WTC11 (cell line): Measurements from ENCODE around the gene MAST4. TPM values are rescaled to one million over a fixed set of nuclear protein-coding genes. Genes with fewer than 3 reads are reported as not detected.

Source experiments
- ATAC-seq: fragments of 200-7000 bp; cut with Tn5 transposase; 2 replicates; pipeline ENCODE4 v1.10.0; 2021; ENCODE audit warnings: mild to moderate bottlenecking, moderate library complexity
- CTCF ChIA-PET: fragments of 300-600 bp; sonication (Branson Sonifier 250); formaldehyde crosslinking; loops from one replicate; lab custom pipeline; 2021; ENCODE audit warnings: antibody characterized with exemption; lab: Charles Lee
- POLR2A ChIA-PET: fragments of 350-600 bp; sonication (Branson Sonifier 250); formaldehyde crosslinking; loops from one replicate; lab custom pipeline; 2021; ENCODE audit warnings: antibody characterized with exemption; lab: Charles Lee
- DNase-seq: peaks from one replicate; pipeline ENCODE4 v3.0.0; 2021; ENCODE audit warnings: low spot score
- H3K27ac Mint-ChIP-seq: 2 replicates; pipeline ENCODE4 v1.8.0; 2021; ENCODE audit warnings: mixed read lengths
- H3K27me3 Mint-ChIP-seq: 2 replicates; pipeline ENCODE4 v1.8.0; 2021; ENCODE audit warnings: low read depth, mild to moderate bottlenecking, moderate library complexity, mixed read lengths
- H3K36me3 Mint-ChIP-seq: 2 replicates; pipeline ENCODE4 v1.8.0; 2021; ENCODE audit warnings: mixed read lengths
- H3K4me1 Mint-ChIP-seq: 2 replicates; pipeline ENCODE4 v1.8.0; 2022; ENCODE audit warnings: mixed read lengths
- H3K4me3 Mint-ChIP-seq: 2 replicates; pipeline ENCODE4 v1.8.0; 2021; ENCODE audit warnings: mild to moderate bottlenecking, moderate library complexity, mixed read lengths
- H3K9me3 Mint-ChIP-seq: 2 replicates; pipeline ENCODE4 v1.8.0; 2021; ENCODE audit warnings: mixed read lengths
- ARID4B ChIP-seq: sonication (generic); formaldehyde crosslinking; IDR thresholded peaks from 2 replicates; pipeline ENCODE4 v1.8.0; 2023; ENCODE audit warnings: missing genetic modification reagents, mild to moderate bottlenecking, borderline replicate concordance
- ATF1 ChIP-seq: sonication (generic); formaldehyde crosslinking; IDR thresholded peaks from 2 replicates; pipeline ENCODE4 v1.8.1; 2023; ENCODE audit warnings: mild to moderate bottlenecking, moderate library complexity, missing genetic modification reagents
- ATF6 ChIP-seq: sonication (generic); formaldehyde crosslinking; IDR thresholded peaks from 2 replicates; pipeline ENCODE4 v1.8.1; 2023; ENCODE audit warnings: mild to moderate bottlenecking, missing genetic modification reagents
- CDX4 ChIP-seq: fragments of 250-450 bp; sonication (Bioruptor Pico); IDR thresholded peaks from 2 replicates; pipeline ENCODE4 v1.9.0; 2021; ENCODE audit warnings: moderate library complexity, mild to moderate bottlenecking, inconsistent platforms, borderline replicate concordance
- E2F1 ChIP-seq: sonication (generic); formaldehyde crosslinking; IDR thresholded peaks from 2 replicates; pipeline ENCODE4 v1.8.0; 2022; ENCODE audit warnings: mild to moderate bottlenecking, missing genetic modification reagents
- E2F4 ChIP-seq: sonication (generic); formaldehyde crosslinking; IDR thresholded peaks from 2 replicates; pipeline ENCODE4 v1.8.1; 2022; ENCODE audit warnings: low read depth, mild to moderate bottlenecking, moderate library complexity, missing genetic modification reagents, borderline replicate concordance
- FOXJ3 ChIP-seq: sonication (generic); formaldehyde crosslinking; IDR thresholded peaks from 2 replicates; pipeline ENCODE4 v1.9.0; 2021; ENCODE audit warnings: missing genetic modification reagents, mild to moderate bottlenecking, borderline replicate concordance
- HMGXB4 ChIP-seq: sonication (generic); formaldehyde crosslinking; IDR thresholded peaks from 2 replicates; pipeline ENCODE4 v1.8.1; 2023; ENCODE audit warnings: mild to moderate bottlenecking, moderate library complexity, missing genetic modification reagents
- MAX ChIP-seq: sonication (generic); formaldehyde crosslinking; IDR thresholded peaks from 2 replicates; pipeline ENCODE4 v1.8.0; 2022; ENCODE audit warnings: mild to moderate bottlenecking, missing genetic modification reagents
- PRDM15 ChIP-seq: sonication (generic); formaldehyde crosslinking; IDR thresholded peaks from 2 replicates; pipeline ENCODE4 v1.8.0; 2022; ENCODE audit warnings: missing genetic modification reagents
- ZMAT4 ChIP-seq: fragments of 250-450 bp; sonication (Bioruptor Pico); IDR thresholded peaks from 2 replicates; pipeline ENCODE4 v1.9.0; 2021; ENCODE audit warnings: mild to moderate bottlenecking
- total RNA-seq: library from RNA; stranded (reverse); gene quantifications from 3 replicates; pipeline ENCODE4 v1.2.3, GENCODE V29; 2021

The MAST4 gene
- total RNA-seq, 1 experiment from 2014 or later, result 8.0 TPM

GRCh38 chr5:67002832-67003684, 406.9 kb downstream of the MAST4 start (continued):
- no peak for TF ChIP-seq PRDM15 (CRISPR knock-in tag)

- Mint-ChIP-seq H3K9me3 (no peaks in the 10 kb centered on the region), H3K36me3 (no peaks in the 10 kb centered on the region), H3K27ac (no peak overlapping the region), H3K4me1 (peaks cover 27% of the 10 kb centered on the region), H3K27me3 (no peaks in the 10 kb centered on the region), H3K4me3 (peak overlapping the region; percentile 93)
- TF ChIP-seq FOXJ3 (CRISPR knock-in tag), result no peak
- TF ChIP-seq MAX (CRISPR knock-in tag), result no peak
- no peak for TF ChIP-seq ZMAT4
- ChIA-PET CTCF (interaction anchor here (1.3 kb wide), 1 partner anchor 16 kb away, joined by 3 read pairs; no protein-coding TSS in a partner anchor), POLR2A (no interaction called here)
- DNase-seq (no peak), ATAC-seq (no peak; the same call in 1 of the 2 replicates)
These were observed 407.4 kb downstream of the MAST4 start for GRCh38 chr5:67003685-67003934.

- CTCF ChIA-PET, result interaction anchor here (1.3 kb wide), 2 partner anchors 16 to 25 kb away, joined by 3 read pairs; no protein-coding TSS in a partner anchor
- POLR2A ChIA-PET, result interaction anchor here (0.6 kb wide), 1 partner anchor 71 kb away, joined by 6 read pairs; no protein-coding TSS in a partner anchor
- peak; percentile 93 for ATAC-seq
- H3K4me1 Mint-ChIP-seq, result peaks cover 27% of the 10 kb centered on the region
- no peaks in the 10 kb centered on the region for H3K36me3 Mint-ChIP-seq
- no peaks in the 10 kb centered on the region for H3K9me3 Mint-ChIP-seq
- H3K27me3 Mint-ChIP-seq, result no peaks in the 10 kb centered on the region
- peak overlapping the region; percentile 93 for H3K4me3 Mint-ChIP-seq
- DNase-seq, result peak; percentile 85
- H3K27ac Mint-ChIP-seq, result peak overlapping the region; percentile 95
- no peak for TF ChIP-seq FOXJ3 (CRISPR knock-in tag)
- no peak for TF ChIP-seq ARID4B (CRISPR knock-in tag)
- no peak for TF ChIP-seq ATF1
- TF ChIP-seq E2F4, result no peak
- no peak for TF ChIP-seq CDX4
- no peak for TF ChIP-seq ATF6 (CRISPR knock-in tag)
- 0 out of 2 replicates have a peak, but pooled peaks have one; percentile 33 for TF ChIP-seq HMGXB4 (CRISPR knock-in tag)
- TF ChIP-seq E2F1 (CRISPR knock-in tag), result no peak
These were observed 407.9 kb downstream of the MAST4 start for GRCh38 chr5:67003935-67004729.
